Measurements from ENCODE around the gene CHIT1.
A peak's percentile ranks its signal among the peaks of the same experiment; 100 is the strongest.

The CHIT1 gene

GRCh38 chr1:203190949-203191348, 38.5 kb downstream of the CHIT1 start:
- Mint-ChIP-seq H3K4me1 (peaks cover 8% of the 10 kb centered on the region), H3K4me3 (no peak overlapping the region), H3K27ac (no peak overlapping the region), H3K9me3 (no peaks in the 10 kb centered on the region), H3K27me3 (peaks cover 7% of the 10 kb centered on the region)
- DNase-seq, result no peak
- no peak for ATAC-seq

DNA sequence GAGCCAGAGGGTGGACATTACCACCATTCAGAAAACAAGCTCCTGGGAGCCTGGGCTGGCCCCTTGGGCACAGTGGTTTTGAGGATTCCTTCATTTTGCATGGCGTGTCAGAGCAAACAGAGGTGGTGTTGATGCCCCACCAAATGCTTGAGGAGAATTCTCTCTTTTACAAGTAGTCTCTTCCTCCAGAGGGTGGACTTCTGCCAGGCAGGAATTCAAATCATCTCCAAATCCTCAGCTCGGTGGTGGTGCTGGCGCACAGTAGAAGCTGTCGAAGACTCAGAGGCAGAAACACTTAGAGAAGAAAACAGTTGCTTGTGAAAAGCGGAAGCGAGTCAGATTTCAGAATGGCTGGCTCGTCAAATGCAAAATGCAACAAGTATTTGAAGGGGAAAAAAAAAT, 39.5 kb downstream of the CHIT1 start:
- H3K27me3 Mint-ChIP-seq, result peaks cover 7% of the 10 kb centered on the region
- no peaks in the 10 kb centered on the region for H3K9me3 Mint-ChIP-seq
- H3K27ac Mint-ChIP-seq, result no peak overlapping the region
- ATAC-seq, result no peak
- H3K4me3 Mint-ChIP-seq, result no peak overlapping the region
- H3K4me1 Mint-ChIP-seq, result peaks cover 8% of the 10 kb centered on the region
- DNase-seq, result no peak

- Mint-ChIP-seq H3K27ac (peak overlapping the region in 1 of 2 donors; percentile 21), H3K9me3 (no peaks in the 10 kb centered on the region), H3K4me3 (no peak overlapping the region), H3K4me1 (peaks cover 8% of the 10 kb centered on the region), H3K27me3 (peaks cover 7% of the 10 kb centered on the region)
- DNase-seq, result no peak
- ATAC-seq, result no peak
These were observed 40.7 kb downstream of the CHIT1 start for GRCh38 chr1:203188686-203189232.

- peaks cover 7% of the 10 kb centered on the region for H3K27me3 Mint-ChIP-seq
- ATAC-seq, result no peak
- H3K4me1 Mint-ChIP-seq, result peaks cover 8% of the 10 kb centered on the region
- no peak overlapping the region for H3K27ac Mint-ChIP-seq
- H3K9me3 Mint-ChIP-seq, result no peaks in the 10 kb centered on the region
- no peak for DNase-seq
- H3K4me3 Mint-ChIP-seq, result no peak overlapping the region
These were observed 41.7 kb downstream of the CHIT1 start for GRCh38 chr1:203187689-203188264.

GRCh38 chr1:203187304-203187685, 42.2 kb downstream of the CHIT1 start:
- Mint-ChIP-seq H3K27ac (no peak overlapping the region), H3K9me3 (no peaks in the 10 kb centered on the region), H3K4me1 (peaks cover 8% of the 10 kb centered on the region), H3K4me3 (no peak overlapping the region), H3K27me3 (peaks cover 7% of the 10 kb centered on the region)
- ATAC-seq (no peak), DNase-seq (no peak)

GRCh38 chr1:203186446-203187303, 42.8 kb downstream of the CHIT1 start, which contains the start of gene CHI3L1:
TSS of gene CHI3L1 (minus strand) at chr1:203186704. CDS start at chr1:203186623, 81 bp downstream.
- Mint-ChIP-seq H3K4me1 (peaks cover 8% of the 10 kb centered on the region), H3K9me3 (no peaks in the 10 kb centered on the region), H3K4me3 (peak within 1 kb of the TSS; percentile 3 to 19), H3K27me3 (peaks cover 7% of the 10 kb centered on the region), H3K27ac (peak within 1 kb of the TSS in 1 of 2 donors; percentile 86)
- ATAC-seq (no peak), DNase-seq (no peak)

- H3K4me1 Mint-ChIP-seq, result peaks cover 8% of the 10 kb centered on the region
- no peak overlapping the region for H3K27ac Mint-ChIP-seq
- DNase-seq (no peak), ATAC-seq (no peak)
- H3K9me3 Mint-ChIP-seq, result no peaks in the 10 kb centered on the region
- H3K27me3 Mint-ChIP-seq, result peaks cover 7% of the 10 kb centered on the region
- no peak overlapping the region for H3K4me3 Mint-ChIP-seq
These were observed 43.4 kb downstream of the CHIT1 start for GRCh38 chr1:203186091-203186445.

- no peak for ATAC-seq
- Mint-ChIP-seq H3K4me1 (peaks cover 8% of the 10 kb centered on the region), H3K9me3 (no peaks in the 10 kb centered on the region)
These were observed 43.9 kb downstream of the CHIT1 start for GRCh38 chr1:203185585-203185984.

GRCh38 chr1:203185061-203185461, 44.4 kb downstream of the CHIT1 start:
- Mint-ChIP-seq H3K4me3 (no peak overlapping the region), H3K27ac (no peak overlapping the region), H3K27me3 (peaks cover 7% of the 10 kb centered on the region), H3K4me1 (peaks cover 8% of the 10 kb centered on the region), H3K9me3 (no peaks in the 10 kb centered on the region)
- ATAC-seq, result no peak
- no peak for DNase-seq

More at GRCh38 chr1:203185585-203185984, 43.9 kb downstream of the CHIT1 start:
- DNase-seq, result no peak
- H3K4me3 Mint-ChIP-seq, result no peak overlapping the region
- H3K27me3 Mint-ChIP-seq, result peaks cover 7% of the 10 kb centered on the region
- no peak overlapping the region for H3K27ac Mint-ChIP-seq

DNA sequence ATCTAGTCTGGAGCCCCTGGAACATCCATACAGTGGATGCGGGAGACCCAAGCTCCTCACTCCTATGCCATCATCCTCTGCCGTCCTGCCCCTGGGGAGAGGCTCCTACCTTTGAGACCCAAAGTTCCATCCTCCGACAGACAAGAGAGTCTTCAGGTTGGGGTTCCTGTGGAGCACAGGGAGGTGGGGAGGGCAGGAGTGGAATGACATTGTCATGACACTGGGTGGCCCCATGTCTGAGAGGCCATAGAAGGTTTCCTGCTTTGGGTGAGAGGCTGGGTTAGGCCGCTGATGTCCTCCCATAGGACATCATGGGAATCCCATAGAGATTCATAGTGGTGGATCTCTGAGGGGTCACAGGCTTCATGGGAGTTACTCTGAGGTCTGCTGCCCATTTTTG, 45.0 kb downstream of the CHIT1 start:
- ATAC-seq, result no peak
- peaks cover 7% of the 10 kb centered on the region for H3K27me3 Mint-ChIP-seq

GRCh38 chr1:203183828-203184227, 45.6 kb downstream of the CHIT1 start:
- DNase-seq (no peak), ATAC-seq (no peak)
- Mint-ChIP-seq H3K27ac (no peak overlapping the region), H3K4me1 (peaks cover 8% of the 10 kb centered on the region), H3K4me3 (no peak overlapping the region), H3K9me3 (no peaks in the 10 kb centered on the region), H3K27me3 (peaks cover 7% of the 10 kb centered on the region)

More for the DNA sequence above, 45.0 kb downstream of the CHIT1 start:
- Mint-ChIP-seq H3K4me1 (peaks cover 8% of the 10 kb centered on the region), H3K27ac (no peak overlapping the region), H3K4me3 (no peak overlapping the region), H3K9me3 (no peaks in the 10 kb centered on the region)
- no peak for DNase-seq

GRCh38 chr1:203182387-203182953, 47.0 kb downstream of the CHIT1 start:
- Mint-ChIP-seq H3K27me3 (peaks cover 7% of the 10 kb centered on the region), H3K9me3 (no peaks in the 10 kb centered on the region), H3K27ac (no peak overlapping the region), H3K4me1 (peaks cover 8% of the 10 kb centered on the region), H3K4me3 (no peak overlapping the region)
- DNase-seq (no peak), ATAC-seq (no peak)

GRCh38 chr1:203181586-203182386, 47.7 kb downstream of the CHIT1 start:
- DNase-seq (no peak), ATAC-seq (no peak)
- Mint-ChIP-seq H3K27me3 (peaks cover 7% of the 10 kb centered on the region), H3K27ac (peak overlapping the region in 1 of 2 donors; percentile 54), H3K9me3 (no peaks in the 10 kb centered on the region), H3K4me3 (no peak overlapping the region), H3K4me1 (peaks cover 8% of the 10 kb centered on the region)

GRCh38 chr1:203180611-203181330, 48.7 kb downstream of the CHIT1 start:
- Mint-ChIP-seq H3K9me3 (no peaks in the 10 kb centered on the region), H3K4me1 (no peaks in the 10 kb centered on the region), H3K4me3 (no peak overlapping the region), H3K27ac (peak overlapping the region in 1 of 2 donors; percentile 62), H3K27me3 (no peaks in the 10 kb centered on the region)
- DNase-seq (no peak), ATAC-seq (no peak)

GRCh38 chr1:203179667-203180005, 49.8 kb downstream of the CHIT1 start:
- Mint-ChIP-seq H3K4me1 (no peaks in the 10 kb centered on the region), H3K4me3 (no peak overlapping the region), H3K27ac (no peak overlapping the region), H3K27me3 (no peaks in the 10 kb centered on the region), H3K9me3 (no peaks in the 10 kb centered on the region)
- ATAC-seq (no peak), DNase-seq (no peak)
